ENCODE data around the gene ARL16. TPM values are rescaled to one million over a fixed set of nuclear protein-coding genes. Genes with fewer than 3 reads are reported as not detected.

The ARL16 gene
- total and polyA plus RNA-seq, 3 donors from 2014 or later: 35.7 to 55.8 (median 44.2) TPM

GRCh38 chr17:81697261-81698044 lies 13.9 kb upstream of the ARL16 start:
- H3K36me3 ChIP-seq (ENCODE audit: low read depth, missing control alignments): no peaks in the 10 kb centered on the region
- H3K4me1 ChIP-seq: peaks cover 13% of the 10 kb centered on the region
- intact Hi-C loops (cut with DNase I; ENCODE audit: low total_unique reads): no loop called here
- no peaks in the 10 kb centered on the region for H3K27me3 ChIP-seq
- H3K9me3 ChIP-seq: no peaks in the 10 kb centered on the region
- DNase-seq: no peak
- H3K27ac ChIP-seq: no peak overlapping the region
- no peak overlapping the region for H3K4me3 ChIP-seq
- WGBS, 2 donors: 85 to 89% methylated on average over 15 to 25 of the region's 25 CpGs
- TF ChIP-seq CTCF (IDR thresholded peaks at IDR 0.05): no peak
- TF ChIP-seq POLR2A (IDR thresholded peaks at IDR 0.05): no peak

GRCh38 chr17:81696218-81696941 lies 12.8 kb upstream of the ARL16 start:
- no peak overlapping the region for H3K27ac ChIP-seq
- intact Hi-C loops (cut with DNase I; ENCODE audit: low total_unique reads): no loop called here

GRCh38 chr17:81695801-81696200 lies 12.2 kb upstream of the ARL16 start:
- no peak for TF ChIP-seq CTCF (IDR thresholded peaks at IDR 0.05)
- no peak for TF ChIP-seq POLR2A (IDR thresholded peaks at IDR 0.05)
- H3K4me3 ChIP-seq: no peak overlapping the region
- WGBS, 2 donors: 94 to 96% methylated on average over 9 to 20 of the region's 22 CpGs
- H3K36me3 ChIP-seq (ENCODE audit: low read depth, missing control alignments): no peaks in the 10 kb centered on the region
- DNase-seq: no peak
- no peaks in the 10 kb centered on the region for H3K9me3 ChIP-seq
- no peaks in the 10 kb centered on the region for H3K4me1 ChIP-seq
- no peak overlapping the region for H3K27ac ChIP-seq
- H3K27me3 ChIP-seq: no peaks in the 10 kb centered on the region
- intact Hi-C loops (cut with DNase I; ENCODE audit: low total_unique reads): no loop called here

More at GRCh38 chr17:81696218-81696941, 12.8 kb upstream of the ARL16 start:
- H3K4me1 ChIP-seq: peaks cover 3% of the 10 kb centered on the region
- H3K27me3 ChIP-seq: no peaks in the 10 kb centered on the region
- DNase-seq: no peak
- no peaks in the 10 kb centered on the region for H3K36me3 ChIP-seq (ENCODE audit: low read depth, missing control alignments)
- TF ChIP-seq CTCF (IDR thresholded peaks at IDR 0.05) (no peak), POLR2A (IDR thresholded peaks at IDR 0.05) (no peak)
- WGBS, 2 donors: 90 to 91% methylated on average over 23 to 40 of the region's 40 CpGs
- H3K9me3 ChIP-seq: no peaks in the 10 kb centered on the region
- H3K4me3 ChIP-seq: no peak overlapping the region

- H3K9me3 ChIP-seq: no peaks in the 10 kb centered on the region
- WGBS, 2 donors: 84% methylated on average over 6 of the region's 6 CpGs; no CpG with 5 or more reads in 1 of the 2 donors
- H3K27me3 ChIP-seq: no peaks in the 10 kb centered on the region
- intact Hi-C loops (cut with DNase I; ENCODE audit: low total_unique reads): no loop called here
- TF ChIP-seq POLR2A (IDR thresholded peaks at IDR 0.05): no peak
- no peak for TF ChIP-seq CTCF (IDR thresholded peaks at IDR 0.05)
- no peaks in the 10 kb centered on the region for H3K36me3 ChIP-seq (ENCODE audit: low read depth, missing control alignments)
- H3K27ac ChIP-seq: no peak overlapping the region
- no peaks in the 10 kb centered on the region for H3K4me1 ChIP-seq
- DNase-seq: no peak
- no peak overlapping the region for H3K4me3 ChIP-seq
Measured at GRCh38 chr17:81695211-81695610, 11.6 kb upstream of the ARL16 start.

Data from testis (tissue), 3 donors.